Stomach (tissue), 9 donors: ENCODE results near the gene RIOX2. TPM values are rescaled to one million over a fixed set of nuclear protein-coding genes. Genes with fewer than 3 reads are reported as not detected.

ENCODE experiments used
- DNase-seq, 2 donors: peaks; one replicate each; pipeline versions ENCODE4 v3.0.0 to v3.0.0-alpha.2; 2013 to 2019
- H3K27ac ChIP-seq, 5 donors: fragments of 200-600 bp in 4 of 5; sonication (generic) in 4 of 5; one replicate each; pipeline ENCODE4 v1.5.1; 2013 to 2019; ENCODE audit warnings: mild to moderate bottlenecking in 1 of 5, moderate library complexity in 1 of 5
- H3K27me3 ChIP-seq, 3 donors: fragments of 200-600 bp; sonication (generic); one replicate each; pipeline ENCODE4 v1.5.1; 2017 to 2019; ENCODE audit warnings: mixed run types in 1 of 3
- H3K36me3 ChIP-seq, 4 donors: fragments of 200-600 bp; sonication (generic); 1 replicate in 3 of 4; 2 replicates in 1 of 4; pipeline ENCODE4 v1.5.1; 2016 to 2019
- H3K4me1 ChIP-seq, 4 donors: fragments of 200-600 bp; sonication (generic); one replicate each; pipeline ENCODE4 v1.5.1; 2016 to 2019
- H3K4me3 ChIP-seq, 4 donors: fragments of 200-600 bp; sonication (generic) in 3 of 4; one replicate each; pipeline ENCODE4 v1.5.1; 2016 to 2019; ENCODE audit warnings: mild to moderate bottlenecking in 1 of 4
- H3K9me3 ChIP-seq, 4 donors: fragments of 200-600 bp; sonication (generic); one replicate each; pipeline ENCODE4 v1.5.1; 2016 to 2019
- CTCF ChIP-seq, 7 experiments: fragments of 450-650 bp in 4 of 7; fragments of 200-600 bp in 3 of 7; sonication (generic) in 3 of 7; IDR thresholded peaks; one replicate each; pipeline ENCODE4 v1.5.1; 2016 to 2019; ENCODE audit warnings: antibody characterized with exemption in 7 of 7, control low read depth in 2 of 7, mild to moderate bottlenecking in 1 of 7
- EP300 ChIP-seq: sonication (generic); formaldehyde crosslinking; IDR thresholded peaks from one replicate; pipeline ENCODE4 v1.6.1; 2017; ENCODE audit warnings: antibody characterized with exemption
- POLR2A ChIP-seq, 4 donors: fragments of 450-650 bp; IDR thresholded peaks; one replicate each; pipeline ENCODE4 v1.6.1; 2016; ENCODE audit warnings: antibody characterized with exemption in 4 of 4, control low read depth in 2 of 4, mild to moderate bottlenecking in 1 of 4, moderate library complexity in 1 of 4
- POLR2AphosphoS5 ChIP-seq, 3 donors: sonication (generic); formaldehyde crosslinking; IDR thresholded peaks; one replicate each; pipeline ENCODE4 v1.6.1; 2016; ENCODE audit warnings: antibody characterized with exemption in 3 of 3
- WGBS, 5 donors: extraction: QIAGEN DNeasy Blood & Tissue Kit in 3 of 5; methylation state at CpG; one replicate each; pipeline versions ENCODE4 v1.1.5 to v1.1.7; 2013 to 2018; 5-methylcytosine and 5-hydroxymethylcytosine counted together
- intact Hi-C: fragments of 100-400 bp; cut with DNase I; formaldehyde crosslinking; loops from one replicate; pipeline ENCODE4 v1.15.1; 2023; ENCODE audit warnings: low total_unique reads
- polyA plus RNA-seq, 3 donors: library from polyadenylated mRNA; stranded (reverse); fragments of 200-250 nt; gene quantifications; one replicate each; pipeline ENCODE4 v1.2.3, GENCODE V29; 2013
- total RNA-seq, 5 donors: library from RNA; depleted of rRNA; stranded (reverse); fragments of >200 nt; gene quantifications; one replicate each; pipeline versions ENCODE4 v1.1.0 to v1.2.3, GENCODE V29; 2014 to 2016
- donor health status: healthy with polysubstance abuse.
- donor health status: Bipolar disorder and iron deficiency.
- donor health status: healthy.

RIOX2 gene
- total and polyA plus RNA-seq, 8 donors, result 0.58 to 28.1 (median 17.0) TPM

DNA sequence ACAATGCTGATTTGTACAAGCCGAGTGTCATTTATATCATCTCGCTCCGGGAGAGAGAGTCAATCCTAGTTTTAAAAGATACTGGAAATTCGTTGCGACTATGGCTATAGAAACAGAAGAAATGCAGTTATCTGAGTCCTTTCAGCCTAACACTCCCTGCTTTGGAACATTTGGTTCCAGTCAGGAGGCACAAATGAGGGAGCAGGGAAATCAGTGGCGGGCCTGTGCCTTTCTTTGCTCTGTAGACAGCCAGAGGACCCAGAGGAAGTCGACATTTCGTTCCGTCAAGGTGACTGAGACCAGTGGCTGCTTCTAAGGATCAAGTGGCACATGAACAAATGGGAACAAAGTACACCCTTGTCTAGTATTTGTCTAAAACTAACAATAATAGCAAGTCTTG lies 745 bp upstream of the RIOX2 start:
- Histone ChIP-seq H3K4me3 (peak overlapping the region; percentile 63 to 95 (median 90)), H3K27ac (peak overlapping the region in 4 of 5 donors; percentile 86 to 95 (median 91)), H3K27me3 (no peaks in the 10 kb centered on the region), H3K9me3 (no peaks in the 10 kb centered on the region), H3K36me3 (no peaks in the 10 kb centered on the region), H3K4me1 (peaks cover 15 to 43% (median 27%) of the 10 kb centered on the region in 4 donors)
- no peak for DNase-seq
- no peak for TF ChIP-seq POLR2AphosphoS5 (IDR thresholded peaks at IDR 0.05)
- no peak for TF ChIP-seq POLR2A (IDR thresholded peaks at IDR 0.05)
- no peak for TF ChIP-seq EP300
- no peak for TF ChIP-seq CTCF (IDR thresholded peaks at IDR 0.05)
- intact Hi-C loops, result no loop called here
- WGBS, 5 donors, result 93 to 96% (median 95%) methylated on average over 9 of the region's 9 CpGs

GRCh38 chr3:97970956-97971620 lies 1.1 kb downstream of the RIOX2 start:
- Histone ChIP-seq H3K27me3 (no peaks in the 10 kb centered on the region), H3K4me3 (peak overlapping the region; percentile 63 to 95 (median 90)), H3K4me1 (peaks cover 15 to 58% (median 28%) of the 10 kb centered on the region in 4 donors), H3K27ac (peak overlapping the region in 4 of 5 donors; percentile 86 to 95 (median 91)), H3K36me3 (peaks cover 5 to 16% (median 13%) of the 10 kb centered on the region in 4 donors), H3K9me3 (no peaks in the 10 kb centered on the region)
- no peak for DNase-seq
- intact Hi-C loops, result no loop called here
- 41 to 56% (median 49%) methylated on average over 9 of the region's 9 CpGs for WGBS, 5 donors
- TF ChIP-seq EP300, result no peak

GRCh38 chr3:97970156-97970555 lies 2.1 kb downstream of the RIOX2 start:
- H3K4me3 ChIP-seq, result no peak overlapping the region
- no peaks in the 10 kb centered on the region for H3K9me3 ChIP-seq
- H3K36me3 ChIP-seq, result peaks cover 5 to 23% (median 19%) of the 10 kb centered on the region in 4 donors
- intact Hi-C loops, result no loop called here
- DNase-seq, result no peak
- H3K27ac ChIP-seq, result peak overlapping the region in 2 of 5 donors; percentile 2 to 93
- TF ChIP-seq EP300 (no peak), POLR2A (IDR thresholded peaks at IDR 0.05) (no peak), CTCF (IDR thresholded peaks at IDR 0.05) (no peak), POLR2AphosphoS5 (IDR thresholded peaks at IDR 0.05) (no peak)
- H3K4me1 ChIP-seq, result peaks cover 15 to 58% (median 32%) of the 10 kb centered on the region in 4 donors
- WGBS, 5 donors, result 88 to 94% (median 89%) methylated on average over 1 of the region's 1 CpG
- H3K27me3 ChIP-seq, result no peaks in the 10 kb centered on the region

GRCh38 chr3:97969541-97969940 lies 2.7 kb downstream of the RIOX2 start:
- WGBS, 5 donors, result 73 to 87% (median 85%) methylated on average over 5 of the region's 5 CpGs

More at GRCh38 chr3:97969541-97969940, 2.7 kb downstream of the RIOX2 start:
- H3K27me3 ChIP-seq, result no peaks in the 10 kb centered on the region
- H3K9me3 ChIP-seq, result no peaks in the 10 kb centered on the region
- TF ChIP-seq CTCF (IDR thresholded peaks at IDR 0.05) (no peak), POLR2A (IDR thresholded peaks at IDR 0.05) (no peak), EP300 (no peak), POLR2AphosphoS5 (IDR thresholded peaks at IDR 0.05) (no peak)
- DNase-seq, result no peak
- H3K4me3 ChIP-seq, result no peak overlapping the region
- peaks cover 5 to 23% (median 19%) of the 10 kb centered on the region in 4 donors for H3K36me3 ChIP-seq
- intact Hi-C loops, result no loop called here
- H3K27ac ChIP-seq, result peak overlapping the region in 2 of 5 donors; percentile 2 to 12
- peaks cover 15 to 58% (median 35%) of the 10 kb centered on the region in 4 donors for H3K4me1 ChIP-seq
